ENCODE results near the gene PDZK1. TPM values are rescaled to one million over a fixed set of nuclear protein-coding genes. Genes with fewer than 3 reads are reported as not detected.
"Not testable (repeated sequence)": the region's sequence is repeated elsewhere in the genome, so short reads cannot be mapped to it uniquely, and the experiment has no call there.

Gene PDZK1
- total RNA-seq, 2 donors from 2014 or later: 1.3 to 7.4 TPM

DNA sequence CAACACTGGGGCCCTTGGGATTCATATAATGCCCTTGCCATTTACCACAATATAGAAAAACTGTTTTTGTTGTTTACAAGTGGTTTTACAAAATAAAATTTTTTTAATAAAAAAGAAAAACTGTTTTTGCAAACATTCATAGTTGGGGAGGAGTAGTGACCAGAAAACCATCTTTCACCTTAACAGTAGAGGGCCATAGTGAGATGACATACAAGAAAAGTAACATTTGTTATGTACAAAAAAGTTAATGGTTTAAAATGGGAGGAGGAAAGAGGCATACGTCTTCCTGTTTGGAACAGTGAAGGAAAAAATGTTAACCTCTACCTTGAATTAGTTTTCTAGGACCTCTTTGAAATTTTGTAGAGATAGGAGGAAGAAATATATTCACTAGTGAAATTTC is 70.9 kb downstream of the PDZK1 start:
- H3K27ac ChIP-seq; DNase-seq (ENCODE audit: low spot score); H3K27me3 ChIP-seq (replicated peaks; ENCODE audit: insufficient read depth); H3K4me3 ChIP-seq; H3K4me1 ChIP-seq (ENCODE audit: control insufficient read depth in 1 of 2, low read depth in 2 of 2); H3K9me3 ChIP-seq; ATAC-seq (ENCODE audit: insufficient number of reproducible peaks, low FRiP score, low read depth); H3K36me3 ChIP-seq: not testable (repeated sequence)

DNA sequence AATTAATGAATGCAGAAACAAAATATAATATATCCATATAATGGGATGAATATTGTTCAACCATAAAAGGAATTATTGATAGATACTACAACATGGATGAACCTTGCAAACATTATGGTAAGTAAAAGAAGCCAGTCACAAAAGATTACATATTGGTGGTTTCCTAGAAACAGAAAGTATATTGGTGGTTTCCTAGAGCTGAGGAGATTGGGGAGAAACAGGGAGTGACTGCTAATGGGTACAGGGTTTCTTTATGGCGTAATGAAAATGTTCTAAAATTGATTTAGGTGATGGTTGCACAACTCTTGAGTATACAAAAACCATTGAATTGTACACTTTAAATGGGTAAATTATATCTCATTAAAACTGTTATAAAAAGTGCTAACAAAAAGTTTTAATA is 85.0 kb downstream of the PDZK1 start:
- not testable (repeated sequence) for ATAC-seq (ENCODE audit: insufficient number of reproducible peaks, low FRiP score, low read depth); H3K36me3 ChIP-seq; DNase-seq (ENCODE audit: low spot score); H3K27ac ChIP-seq; H3K4me3 ChIP-seq; H3K9me3 ChIP-seq; H3K4me1 ChIP-seq (ENCODE audit: control insufficient read depth in 1 of 2, low read depth in 2 of 2); H3K27me3 ChIP-seq (replicated peaks; ENCODE audit: insufficient read depth)

Other genes with a start within 250 kb of the PDZK1 start
- gene GPR89A, start 99.4 kb downstream of the PDZK1 start, total RNA-seq: 10 to 100 TPM; 13.8 to 59.2 TPM
- under 1 TPM in 1 of 2 donors, not detected in 1; 0.28 TPM for gene CD160, start 12.1 kb upstream of the PDZK1 start, total RNA-seq
- 10 to 100 TPM; 52.7 to 60.4 TPM for gene RNF115, start 116.7 kb upstream of the PDZK1 start, total RNA-seq
- gene POLR3C, start 116.8 kb upstream of the PDZK1 start, total RNA-seq: 10 to 100 TPM; 23.4 to 42.9 TPM
- gene NUDT17, start 138.3 kb upstream of the PDZK1 start, total RNA-seq: 10 to 100 TPM in 1 of 2 donors, 1 to 10 TPM in 1; 3.6 to 19.1 TPM
- gene PIAS3, start 151.7 kb upstream of the PDZK1 start, total RNA-seq: 10 to 100 TPM; 34.4 to 60.1 TPM
- gene ANKRD35, start 178.5 kb upstream of the PDZK1 start, total RNA-seq: 10 to 100 TPM in 1 of 2 donors, 1 to 10 TPM in 1; 9.6 to 15.7 TPM
- 100 to 1,000 TPM; 156 to 267 TPM for gene ITGA10, start 202.7 kb upstream of the PDZK1 start, total RNA-seq
- 10 to 100 TPM; 21.7 to 25.3 TPM for gene PEX11B, start 211.3 kb upstream of the PDZK1 start, total RNA-seq
- gene RBM8A, start 220.1 kb upstream of the PDZK1 start, total RNA-seq: 100 to 1,000 TPM in 1 of 2 donors, 10 to 100 TPM in 1; 37.8 to 151 TPM